GM12878 (cell line): ENCODE results near the gene STYXL2. TPM values are rescaled to one million over a fixed set of nuclear protein-coding genes. Genes with fewer than 3 reads are reported as not detected.

Source experiments
- ATAC-seq: fragments of 200-7000 bp; cut with Tn5 transposase; 3 replicates; pipeline ENCODE4 v1.9.1; 2020; ENCODE audit warnings: mild to moderate bottlenecking, moderate library complexity
- BruUV-seq: library from RNA; stranded (reverse); fragments of 400-500 nt; replicated peaks from 2 replicates; lab custom pipeline; 2021; lab: Mats Ljungman, UMichigan
- CTCF ChIA-PET: fragments of 300-600 bp; sonication (Branson Sonifier 250); formaldehyde crosslinking; extraction: SDS; loops from one replicate; lab custom pipeline; 2021; ENCODE audit warnings: inconsistent platforms; lab: Yijun Ruan, JAX
- POLR2A ChIA-PET: fragments of 350-600 bp; formaldehyde crosslinking; extraction: SDS; loops from one replicate; lab custom pipeline; 2021; ENCODE audit warnings: inconsistent platforms; lab: Charles Lee
- RAD21 ChIA-PET: fragments of 300-600 bp; sonication (Branson Sonifier 250); formaldehyde crosslinking; loops from one replicate; lab custom pipeline; 2023; ENCODE audit warnings: antibody characterized with exemption; ENCODE audit not compliant: unreplicated experiment; lab: Charles Lee
- SMC1A ChIA-PET: fragments of 300-600 bp; sonication (Branson Sonifier 250); formaldehyde crosslinking; loops from one replicate; lab custom pipeline; 2023; ENCODE audit not compliant: unreplicated experiment, uncharacterized antibody; lab: Charles Lee
- DNase-seq: peaks from one replicate; pipeline ENCODE4 v3.0.0-alpha.2; 2011; ENCODE audit warnings: low read depth, low spot score
- FAIRE-seq: peaks from 3 replicates; lab custom pipeline; 2011; peaks lifted over from hg19 to GRCh38; lab: Jason Lieb, UNC
- H2AFZ ChIP-seq: 2 replicates; pipeline ENCODE4 v1.6.0; 2011; ENCODE audit warnings: low read depth, low read length, control low read depth; ENCODE audit not compliant: control insufficient read depth
- H3K27ac ChIP-seq: 2 replicates; pipeline ENCODE4 v1.5.1; 2011; ENCODE audit warnings: control low read depth; ENCODE audit not compliant: control insufficient read depth, insufficient read depth
- H3K27me3 ChIP-seq, 2 experiments: replicated peaks in 1 of 2; 2 replicates each; pipeline versions ENCODE4 v1.6.0 to v1.6.1; 2011; ENCODE audit warnings: low read length in 1 of 2; ENCODE audit not compliant: control insufficient read depth in 2 of 2, insufficient read depth in 2 of 2
- H3K36me3 ChIP-seq, 2 experiments: 2 replicates each; pipeline ENCODE4 v1.5.1; 2011; ENCODE audit warnings: low read length in 1 of 2; ENCODE audit not compliant: control insufficient read depth in 2 of 2, insufficient read depth in 2 of 2
- H3K4me1 ChIP-seq: 2 replicates; pipeline ENCODE4 v1.6.1; 2011; ENCODE audit warnings: mild to moderate bottlenecking, low read length, moderate library complexity, mixed read lengths; ENCODE audit not compliant: control insufficient read depth, insufficient read depth
- H3K4me2 ChIP-seq: 2 replicates; pipeline ENCODE4 v1.6.0; 2011; ENCODE audit warnings: control low read depth; ENCODE audit not compliant: control insufficient read depth, insufficient read depth
- H3K4me3 ChIP-seq: fragments of 200-600 bp; sonication (generic); 2 replicates; pipeline ENCODE4 v1.5.1; 2016
- H3K79me2 ChIP-seq: 2 replicates; pipeline ENCODE4 v1.6.0; 2011; ENCODE audit warnings: low read length; ENCODE audit not compliant: control insufficient read depth, insufficient read depth
- H3K9ac ChIP-seq: 2 replicates; pipeline ENCODE4 v1.8.0; 2011; ENCODE audit warnings: low read length, control low read depth, mixed read lengths; ENCODE audit not compliant: control insufficient read depth, insufficient read depth
- H3K9me3 ChIP-seq: replicated peaks from 3 replicates; pipeline ENCODE4 v1.5.1; 2011; ENCODE audit warnings: mild to moderate bottlenecking, low read length; ENCODE audit not compliant: control insufficient read depth, insufficient read depth
- H4K20me1 ChIP-seq: 2 replicates; pipeline ENCODE4 v1.6.0; 2011; ENCODE audit not compliant: control insufficient read depth, insufficient read depth
- ATF3 ChIP-seq: IDR thresholded peaks from 2 replicates; pipeline ENCODE4 v1.6.1; 2011; ENCODE audit warnings: low read depth, mild to moderate bottlenecking, low read length, moderate library complexity, borderline replicate concordance; ENCODE audit errors: extremely low read depth
- ESRRA ChIP-seq: IDR thresholded peaks from 2 replicates; pipeline ENCODE4 v1.6.1; 2012; ENCODE audit warnings: mild to moderate bottlenecking, low read length, improper control_type of control experiment
- MEF2A ChIP-seq: IDR thresholded peaks from 2 replicates; pipeline ENCODE4 v1.6.1; 2011; ENCODE audit warnings: low read depth, mild to moderate bottlenecking, low read length, moderate library complexity; ENCODE audit not compliant: insufficient read depth
- MEF2B ChIP-seq: fragments of 450-650 bp; IDR thresholded peaks from 2 replicates; pipeline ENCODE4 v1.6.1; 2018; ENCODE audit warnings: mild to moderate bottlenecking, moderate library complexity; ENCODE audit not compliant: partially characterized antibody, poor library complexity, severe bottlenecking
- MYB ChIP-seq: fragments of 150-350 bp; IDR thresholded peaks from 2 replicates; pipeline ENCODE4 v1.6.1; 2014; ENCODE audit warnings: mild to moderate bottlenecking, low read depth, low read length, borderline replicate concordance
- TCF12 ChIP-seq: IDR thresholded peaks from 2 replicates; pipeline ENCODE4 v1.6.1; 2011; ENCODE audit warnings: low read depth, mild to moderate bottlenecking, low read length
- WGBS: methylation state at CpG from one replicate; pipeline ENCODE4 v1.1.6; 2016; ENCODE audit warnings: low lambda C conversion rate; ENCODE audit not compliant: insufficient replicate concordance, insufficient coverage; ENCODE audit errors: missing lambda C conversion rate; 5-methylcytosine and 5-hydroxymethylcytosine counted together
- in situ Hi-C: fragments of 300-500 bp; cut with MboI; formaldehyde crosslinking; loops from 9 replicates; pipeline ENCODE4 v1.14.3; 2018; ENCODE audit warnings: mixed read lengths
- intact Hi-C: fragments of 100-400 bp; cut with micrococcal nuclease; formaldehyde crosslinking; loops from one replicate; pipeline ENCODE4 v1.14.2; 2022; ENCODE audit not compliant: unreplicated experiment
- polyA plus RNA-seq, 11 experiments: library from polyadenylated mRNA; depleted of rRNA in 4 of 11; unstranded in 6 of 11; stranded (reverse) in 5 of 11; fragments of >200 nt; fragmentation: Nextera tagmentation in 4 of 11; fragmentation: Illumina TruSeq in 1 of 11; extraction: Ambion mirVana in 4 of 11; extraction: Trizol in 1 of 11; gene quantifications; 1 replicate in 1 of 11; 2 replicates in 10 of 11; pipeline versions ENCODE4 v1.2.1 to v1.2.3, GENCODE V29; 2011 to 2016; ENCODE audit warnings: inconsistent platforms in 2 of 11, missing spikeins in 2 of 11, low read depth in 1 of 11
- total RNA-seq, 4 experiments: library from RNA; depleted of rRNA in 3 of 4; stranded (reverse); fragments of >200 nt in 3 of 4; fragmentation: Illumina TruSeq in 1 of 4; extraction: Trizol in 1 of 4; gene quantifications; 2 replicates each; pipeline versions ENCODE4 v1.2.1 to v1.2.3, GENCODE V29; 2013 to 2021
- TF ChIP-seq, protein P1 (sequence below): fragments of 450-650 bp; IDR thresholded peaks from 2 replicates; pipeline ENCODE4 v1.6.1; 2017; ENCODE audit warnings: mild to moderate bottlenecking, moderate library complexity
- TF ChIP-seq, protein P2 (sequence below): fragments of 450-650 bp; conservative IDR thresholded peaks from 2 replicates; pipeline ENCODE4 v1.6.1; 2017; ENCODE audit warnings: mild to moderate bottlenecking, moderate library complexity
- TF ChIP-seq, protein P3 (sequence below), 3 experiments: IDR thresholded peaks in 2 of 3; conservative IDR thresholded peaks in 1 of 3; 2 replicates each; pipeline ENCODE4 v1.5.1; 2011; ENCODE audit warnings: low read depth in 3 of 3, low read length in 3 of 3, mild to moderate bottlenecking in 3 of 3, control low read depth in 2 of 3, moderate library complexity in 2 of 3, inconsistent platforms in 1 of 3, mixed read lengths in 1 of 3; ENCODE audit not compliant: control insufficient read depth in 2 of 3, insufficient read depth in 1 of 3; ENCODE audit errors: extremely low read depth in 1 of 3
- TF ChIP-seq, protein P4 (sequence below): IDR thresholded peaks from 2 replicates; pipeline ENCODE4 v1.6.1; 2012; ENCODE audit warnings: low read depth, low read length, improper control_type of control experiment

The STYXL2 gene
- total and polyA plus RNA-seq, 10 of the 15 experiments (the other 5 are each of a cell fraction or from before 2014, with no cell fraction given), result under 0.01 to 0.08 (median 0.03) TPM; not detected in 7

- no TSS peak for BruUV-seq
- Histone ChIP-seq H3K4me2 (no peak overlapping the region), H3K79me2 (no peaks in the 10 kb centered on the region), H2AFZ (no peak overlapping the region), H3K9me3 (no peaks in the 10 kb centered on the region), H3K36me3 (no peaks in the 10 kb centered on the region), H3K27me3 (no peaks in the 10 kb centered on the region), H3K27ac (no peak overlapping the region), H3K9ac (no peak overlapping the region), H3K4me3 (no peak overlapping the region), H4K20me1 (no peaks in the 10 kb centered on the region), H3K4me1 (no peaks in the 10 kb centered on the region)
- in situ Hi-C loops (no loop called here), intact Hi-C loops (no loop called here)
- no peak for FAIRE-seq
- CTCF ChIA-PET, result interaction anchor here (0.7 to 1.1 kb wide), 2 partner anchors 17 to 466 kb away, joined by 3 read pairs; no protein-coding TSS in a partner anchor
- ATAC-seq, result peak; percentile 49
- WGBS, result 56% methylated on average over 8 of the region's 8 CpGs
- POLR2A ChIA-PET, result interaction anchor here (0.7 kb wide), 1 partner anchor 143 kb away, joined by 3 read pairs; no protein-coding TSS in a partner anchor
- DNase-seq, result no peak
- RAD21 ChIA-PET, result interaction anchor here (1.6 kb wide), 1 partner anchor 9 kb away, joined by 4 read pairs; no protein-coding TSS in a partner anchor
- SMC1A ChIA-PET, result interaction anchor here (0.8 kb wide), 1 partner anchor 26 kb away, joined by 3 read pairs; no protein-coding TSS in a partner anchor
- TF ChIP-seq, protein P1, sequence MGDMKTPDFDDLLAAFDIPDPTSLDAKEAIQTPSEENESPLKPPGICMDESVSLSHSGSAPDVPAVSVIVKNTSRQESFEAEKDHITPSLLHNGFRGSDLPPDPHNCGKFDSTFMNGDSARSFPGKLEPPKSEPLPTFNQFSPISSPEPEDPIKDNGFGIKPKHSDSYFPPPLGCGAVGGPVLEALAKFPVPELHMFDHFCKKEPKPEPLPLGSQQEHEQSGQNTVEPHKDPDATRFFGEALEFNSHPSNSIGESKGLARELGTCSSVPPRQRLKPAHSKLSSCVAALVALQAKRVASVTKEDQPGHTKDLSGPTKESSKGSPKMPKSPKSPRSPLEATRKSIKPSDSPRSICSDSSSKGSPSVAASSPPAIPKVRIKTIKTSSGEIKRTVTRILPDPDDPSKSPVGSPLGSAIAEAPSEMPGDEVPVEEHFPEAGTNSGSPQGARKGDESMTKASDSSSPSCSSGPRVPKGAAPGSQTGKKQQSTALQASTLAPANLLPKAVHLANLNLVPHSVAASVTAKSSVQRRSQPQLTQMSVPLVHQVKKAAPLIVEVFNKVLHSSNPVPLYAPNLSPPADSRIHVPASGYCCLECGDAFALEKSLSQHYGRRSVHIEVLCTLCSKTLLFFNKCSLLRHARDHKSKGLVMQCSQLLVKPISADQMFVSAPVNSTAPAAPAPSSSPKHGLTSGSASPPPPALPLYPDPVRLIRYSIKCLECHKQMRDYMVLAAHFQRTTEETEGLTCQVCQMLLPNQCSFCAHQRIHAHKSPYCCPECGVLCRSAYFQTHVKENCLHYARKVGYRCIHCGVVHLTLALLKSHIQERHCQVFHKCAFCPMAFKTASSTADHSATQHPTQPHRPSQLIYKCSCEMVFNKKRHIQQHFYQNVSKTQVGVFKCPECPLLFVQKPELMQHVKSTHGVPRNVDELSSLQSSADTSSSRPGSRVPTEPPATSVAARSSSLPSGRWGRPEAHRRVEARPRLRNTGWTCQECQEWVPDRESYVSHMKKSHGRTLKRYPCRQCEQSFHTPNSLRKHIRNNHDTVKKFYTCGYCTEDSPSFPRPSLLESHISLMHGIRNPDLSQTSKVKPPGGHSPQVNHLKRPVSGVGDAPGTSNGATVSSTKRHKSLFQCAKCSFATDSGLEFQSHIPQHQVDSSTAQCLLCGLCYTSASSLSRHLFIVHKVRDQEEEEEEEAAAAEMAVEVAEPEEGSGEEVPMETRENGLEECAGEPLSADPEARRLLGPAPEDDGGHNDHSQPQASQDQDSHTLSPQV, result no peak
- TF ChIP-seq, protein P2, sequence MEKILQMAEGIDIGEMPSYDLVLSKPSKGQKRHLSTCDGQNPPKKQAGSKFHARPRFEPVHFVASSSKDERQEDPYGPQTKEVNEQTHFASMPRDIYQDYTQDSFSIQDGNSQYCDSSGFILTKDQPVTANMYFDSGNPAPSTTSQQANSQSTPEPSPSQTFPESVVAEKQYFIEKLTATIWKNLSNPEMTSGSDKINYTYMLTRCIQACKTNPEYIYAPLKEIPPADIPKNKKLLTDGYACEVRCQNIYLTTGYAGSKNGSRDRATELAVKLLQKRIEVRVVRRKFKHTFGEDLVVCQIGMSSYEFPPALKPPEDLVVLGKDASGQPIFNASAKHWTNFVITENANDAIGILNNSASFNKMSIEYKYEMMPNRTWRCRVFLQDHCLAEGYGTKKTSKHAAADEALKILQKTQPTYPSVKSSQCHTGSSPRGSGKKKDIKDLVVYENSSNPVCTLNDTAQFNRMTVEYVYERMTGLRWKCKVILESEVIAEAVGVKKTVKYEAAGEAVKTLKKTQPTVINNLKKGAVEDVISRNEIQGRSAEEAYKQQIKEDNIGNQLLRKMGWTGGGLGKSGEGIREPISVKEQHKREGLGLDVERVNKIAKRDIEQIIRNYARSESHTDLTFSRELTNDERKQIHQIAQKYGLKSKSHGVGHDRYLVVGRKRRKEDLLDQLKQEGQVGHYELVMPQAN, result no peak
- no peak for TF ChIP-seq MEF2B
- TF ChIP-seq ESRRA, result no peak
- TF ChIP-seq ATF3, result no peak
- TF ChIP-seq, protein P3, sequence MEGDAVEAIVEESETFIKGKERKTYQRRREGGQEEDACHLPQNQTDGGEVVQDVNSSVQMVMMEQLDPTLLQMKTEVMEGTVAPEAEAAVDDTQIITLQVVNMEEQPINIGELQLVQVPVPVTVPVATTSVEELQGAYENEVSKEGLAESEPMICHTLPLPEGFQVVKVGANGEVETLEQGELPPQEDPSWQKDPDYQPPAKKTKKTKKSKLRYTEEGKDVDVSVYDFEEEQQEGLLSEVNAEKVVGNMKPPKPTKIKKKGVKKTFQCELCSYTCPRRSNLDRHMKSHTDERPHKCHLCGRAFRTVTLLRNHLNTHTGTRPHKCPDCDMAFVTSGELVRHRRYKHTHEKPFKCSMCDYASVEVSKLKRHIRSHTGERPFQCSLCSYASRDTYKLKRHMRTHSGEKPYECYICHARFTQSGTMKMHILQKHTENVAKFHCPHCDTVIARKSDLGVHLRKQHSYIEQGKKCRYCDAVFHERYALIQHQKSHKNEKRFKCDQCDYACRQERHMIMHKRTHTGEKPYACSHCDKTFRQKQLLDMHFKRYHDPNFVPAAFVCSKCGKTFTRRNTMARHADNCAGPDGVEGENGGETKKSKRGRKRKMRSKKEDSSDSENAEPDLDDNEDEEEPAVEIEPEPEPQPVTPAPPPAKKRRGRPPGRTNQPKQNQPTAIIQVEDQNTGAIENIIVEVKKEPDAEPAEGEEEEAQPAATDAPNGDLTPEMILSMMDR (IDR thresholded peaks at IDR 0.05 in 2 of 3, conservative IDR thresholded peaks at IDR 0.05 in 1 of 3; ENCODE audit: control insufficient read depth in 2 of 3, extremely low read depth in 1 of 3, insufficient read depth in 1 of 3, low read depth in 3 of 3, low read length in 3 of 3), result no peak
- no peak for TF ChIP-seq MYB
- TF ChIP-seq MEF2A, result no peak
- no peak for TF ChIP-seq TCF12
- TF ChIP-seq, protein P4, sequence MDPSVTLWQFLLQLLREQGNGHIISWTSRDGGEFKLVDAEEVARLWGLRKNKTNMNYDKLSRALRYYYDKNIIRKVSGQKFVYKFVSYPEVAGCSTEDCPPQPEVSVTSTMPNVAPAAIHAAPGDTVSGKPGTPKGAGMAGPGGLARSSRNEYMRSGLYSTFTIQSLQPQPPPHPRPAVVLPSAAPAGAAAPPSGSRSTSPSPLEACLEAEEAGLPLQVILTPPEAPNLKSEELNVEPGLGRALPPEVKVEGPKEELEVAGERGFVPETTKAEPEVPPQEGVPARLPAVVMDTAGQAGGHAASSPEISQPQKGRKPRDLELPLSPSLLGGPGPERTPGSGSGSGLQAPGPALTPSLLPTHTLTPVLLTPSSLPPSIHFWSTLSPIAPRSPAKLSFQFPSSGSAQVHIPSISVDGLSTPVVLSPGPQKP, result no peak
Observed at GRCh38 chr1:167076136-167076710, 17.7 kb upstream of the STYXL2 start.
